Measurements from ENCODE around the gene CRELD1. TPM values are rescaled to one million over a fixed set of nuclear protein-coding genes. Genes with fewer than 3 reads are reported as not detected.

The CRELD1 gene, protein sequence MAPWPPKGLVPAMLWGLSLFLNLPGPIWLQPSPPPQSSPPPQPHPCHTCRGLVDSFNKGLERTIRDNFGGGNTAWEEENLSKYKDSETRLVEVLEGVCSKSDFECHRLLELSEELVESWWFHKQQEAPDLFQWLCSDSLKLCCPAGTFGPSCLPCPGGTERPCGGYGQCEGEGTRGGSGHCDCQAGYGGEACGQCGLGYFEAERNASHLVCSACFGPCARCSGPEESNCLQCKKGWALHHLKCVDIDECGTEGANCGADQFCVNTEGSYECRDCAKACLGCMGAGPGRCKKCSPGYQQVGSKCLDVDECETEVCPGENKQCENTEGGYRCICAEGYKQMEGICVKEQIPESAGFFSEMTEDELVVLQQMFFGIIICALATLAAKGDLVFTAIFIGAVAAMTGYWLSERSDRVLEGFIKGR
- 57.1 and 60.3 TPM in 2 replicates for total RNA-seq
- long read RNA-seq, transcript CRELD1-206 (11 exons, 1,778 nt): major isoform, 35 of 69 reads
- long read RNA-seq, transcript CRELD1-202 (10 exons, 2,696 nt): minor isoform, 7 of 69 reads
- long read RNA-seq, transcript CRELD1-203 (11 exons, 1,728 nt): minor isoform, 18 of 69 reads
- long read RNA-seq, partial matches to known transcripts: 1 of 69 reads
- long read RNA-seq, other reads (novel, unspliced or antisense): 7 of 69 reads

DNA sequence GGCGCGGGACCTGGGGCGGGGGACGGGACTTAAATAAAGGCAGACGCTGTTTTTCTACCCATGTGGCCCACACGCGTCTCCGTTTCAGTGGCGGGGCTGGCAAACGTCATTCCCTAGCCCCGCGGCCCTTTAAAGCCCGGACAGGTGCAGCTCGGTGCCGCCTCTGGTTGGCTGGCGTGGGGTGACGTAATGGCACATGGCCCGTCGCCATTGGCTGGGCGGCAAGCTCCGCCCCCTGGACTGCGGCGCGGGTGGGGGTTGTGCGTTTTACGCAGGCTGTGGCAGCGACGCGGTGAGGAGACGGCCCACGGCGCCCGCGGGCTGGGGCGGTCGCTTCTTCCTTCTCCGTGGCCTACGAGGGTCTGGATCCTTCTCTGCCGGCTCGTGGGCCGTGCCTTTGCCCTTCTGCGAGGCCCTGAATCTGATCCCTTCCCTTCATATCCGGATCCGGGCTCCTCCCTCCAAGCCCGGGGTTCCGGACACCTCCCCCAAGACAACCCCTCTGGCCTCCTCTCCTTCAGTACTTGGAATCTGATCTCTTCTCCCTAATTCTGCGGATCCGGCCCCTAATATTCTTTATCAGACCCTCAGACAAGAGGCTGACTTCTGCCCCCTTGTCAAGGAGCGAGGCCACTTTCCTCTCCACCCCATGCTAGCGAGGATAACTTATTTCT lies at the start of gene CRELD1:
CRELD1 (plus strand) TSS at position 274 of the 674 bp plus-strand sequence. CDS start 605 bp downstream, outside the sequence.
- no peaks in the 10 kb centered on the region for H3K27me3 Mint-ChIP-seq
- no peaks in the 10 kb centered on the region for H3K9me3 Mint-ChIP-seq (ENCODE audit: low read depth)

DNA sequence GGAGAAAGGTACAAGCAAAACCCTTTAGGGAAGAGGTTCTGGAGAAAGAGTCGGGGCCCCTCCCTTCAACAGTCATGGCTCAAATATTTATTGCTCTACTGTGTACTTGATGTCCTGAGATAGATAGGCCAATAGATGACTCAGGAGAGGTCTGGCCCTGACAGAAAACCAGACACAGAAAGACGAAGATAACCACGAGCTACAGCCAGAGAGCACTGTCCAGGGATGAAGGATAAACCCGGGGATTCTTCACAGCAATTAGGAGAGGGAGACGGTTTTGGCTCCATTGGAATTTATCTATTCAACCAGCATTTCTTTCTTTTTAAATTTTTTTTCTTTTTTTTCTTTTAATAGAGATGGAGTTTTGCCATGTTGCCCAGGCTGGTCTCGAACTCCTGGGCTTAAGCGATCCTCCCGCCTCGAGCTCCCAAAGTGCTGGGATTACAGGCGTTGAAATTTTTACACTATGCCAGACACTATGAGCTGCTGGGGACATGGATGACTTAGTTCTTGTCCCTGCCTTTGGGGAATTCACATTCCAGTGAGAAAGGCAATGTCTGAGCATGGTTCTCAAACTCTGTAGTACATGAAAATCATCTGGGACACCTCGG lies 49.0 kb upstream of the CRELD1 start:
- DNase-seq (ENCODE audit: low spot score, unreplicated experiment): no peak
- TF ChIP-seq, protein P1, sequence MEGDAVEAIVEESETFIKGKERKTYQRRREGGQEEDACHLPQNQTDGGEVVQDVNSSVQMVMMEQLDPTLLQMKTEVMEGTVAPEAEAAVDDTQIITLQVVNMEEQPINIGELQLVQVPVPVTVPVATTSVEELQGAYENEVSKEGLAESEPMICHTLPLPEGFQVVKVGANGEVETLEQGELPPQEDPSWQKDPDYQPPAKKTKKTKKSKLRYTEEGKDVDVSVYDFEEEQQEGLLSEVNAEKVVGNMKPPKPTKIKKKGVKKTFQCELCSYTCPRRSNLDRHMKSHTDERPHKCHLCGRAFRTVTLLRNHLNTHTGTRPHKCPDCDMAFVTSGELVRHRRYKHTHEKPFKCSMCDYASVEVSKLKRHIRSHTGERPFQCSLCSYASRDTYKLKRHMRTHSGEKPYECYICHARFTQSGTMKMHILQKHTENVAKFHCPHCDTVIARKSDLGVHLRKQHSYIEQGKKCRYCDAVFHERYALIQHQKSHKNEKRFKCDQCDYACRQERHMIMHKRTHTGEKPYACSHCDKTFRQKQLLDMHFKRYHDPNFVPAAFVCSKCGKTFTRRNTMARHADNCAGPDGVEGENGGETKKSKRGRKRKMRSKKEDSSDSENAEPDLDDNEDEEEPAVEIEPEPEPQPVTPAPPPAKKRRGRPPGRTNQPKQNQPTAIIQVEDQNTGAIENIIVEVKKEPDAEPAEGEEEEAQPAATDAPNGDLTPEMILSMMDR (IDR thresholded peaks at IDR 0.05; ENCODE audit: unreplicated experiment): no peak
- Mint-ChIP-seq H3K27ac (no peak overlapping the region), H3K27me3 (peaks cover 3% of the 10 kb centered on the region), H3K4me1 (ENCODE audit: low read depth) (no peaks in the 10 kb centered on the region), H3K9me3 (ENCODE audit: low read depth) (no peaks in the 10 kb centered on the region), H3K4me3 (ENCODE audit: low read depth) (no peak overlapping the region), H3K36me3 (ENCODE audit: insufficient read depth) (no peaks in the 10 kb centered on the region)

More for the DNA sequence above, at the start of gene CRELD1:
- TF ChIP-seq, protein P1 (IDR thresholded peaks at IDR 0.05; ENCODE audit: unreplicated experiment): no peak
- Mint-ChIP-seq H3K4me3 (ENCODE audit: low read depth) (peak within 1 kb of the TSS; percentile 96), H3K36me3 (ENCODE audit: insufficient read depth) (peaks cover 11% of the 10 kb centered on the region), H3K4me1 (ENCODE audit: low read depth) (peaks cover 17% of the 10 kb centered on the region), H3K27ac (peak within 1 kb of the TSS; percentile 98)
- peak; percentile 92 for DNase-seq (ENCODE audit: low spot score, unreplicated experiment)

DNA sequence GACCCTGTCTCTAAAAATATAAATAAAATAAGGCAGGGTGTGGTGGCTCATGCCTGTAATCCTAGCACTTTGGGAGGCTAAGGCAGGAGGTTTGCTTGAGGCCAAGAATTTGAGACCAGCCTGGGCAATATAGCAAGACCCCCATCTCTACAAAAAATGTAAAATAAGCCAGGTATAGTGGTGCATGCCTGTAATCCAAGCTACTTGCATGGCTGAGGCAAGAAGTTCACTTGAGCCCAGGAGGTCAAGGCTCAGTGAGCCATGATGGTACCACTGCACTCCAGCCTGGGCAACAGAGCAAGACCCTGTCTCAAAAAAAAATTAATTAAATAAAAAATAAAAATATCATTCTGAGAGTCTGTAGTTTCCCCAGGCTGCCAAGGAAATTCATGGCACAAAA lies 47.3 kb upstream of the CRELD1 start:
- Mint-ChIP-seq H3K4me3 (ENCODE audit: low read depth) (no peak overlapping the region), H3K4me1 (ENCODE audit: low read depth) (peaks cover 1% of the 10 kb centered on the region), H3K27me3 (no peaks in the 10 kb centered on the region), H3K36me3 (ENCODE audit: insufficient read depth) (no peaks in the 10 kb centered on the region), H3K27ac (no peak overlapping the region), H3K9me3 (ENCODE audit: low read depth) (no peaks in the 10 kb centered on the region)
- TF ChIP-seq, protein P1 (IDR thresholded peaks at IDR 0.05; ENCODE audit: unreplicated experiment): no peak
- DNase-seq (ENCODE audit: low spot score, unreplicated experiment): no peak

DNA sequence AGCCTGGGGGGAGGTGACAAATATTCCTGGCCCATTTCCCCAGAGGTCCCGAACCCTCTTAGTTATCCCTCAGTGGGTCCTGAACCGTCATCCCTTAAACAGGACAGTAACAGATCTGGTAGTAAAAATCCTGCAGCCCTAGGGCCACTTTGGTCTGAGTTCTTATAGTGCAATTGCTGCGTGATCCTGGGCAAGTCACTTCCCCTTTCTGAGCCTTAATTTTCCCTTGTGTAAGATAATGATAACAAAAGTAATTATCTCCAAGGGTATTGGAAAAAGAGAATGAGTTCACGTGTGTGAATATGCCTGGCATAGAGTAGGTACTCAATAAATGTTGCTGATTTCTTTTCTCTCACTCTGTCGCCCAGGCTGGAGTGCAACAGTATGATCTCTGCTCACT lies 46.2 kb upstream of the CRELD1 start:
- H3K27ac Mint-ChIP-seq: no peak overlapping the region
- peaks cover 2% of the 10 kb centered on the region for H3K36me3 Mint-ChIP-seq (ENCODE audit: insufficient read depth)
- H3K9me3 Mint-ChIP-seq (ENCODE audit: low read depth): no peaks in the 10 kb centered on the region
- TF ChIP-seq, protein P1 (IDR thresholded peaks at IDR 0.05; ENCODE audit: unreplicated experiment): no peak
- H3K4me1 Mint-ChIP-seq (ENCODE audit: low read depth): peaks cover 3% of the 10 kb centered on the region
- no peaks in the 10 kb centered on the region for H3K27me3 Mint-ChIP-seq
- DNase-seq (ENCODE audit: low spot score, unreplicated experiment): no peak
- no peak overlapping the region for H3K4me3 Mint-ChIP-seq (ENCODE audit: low read depth)

DNA sequence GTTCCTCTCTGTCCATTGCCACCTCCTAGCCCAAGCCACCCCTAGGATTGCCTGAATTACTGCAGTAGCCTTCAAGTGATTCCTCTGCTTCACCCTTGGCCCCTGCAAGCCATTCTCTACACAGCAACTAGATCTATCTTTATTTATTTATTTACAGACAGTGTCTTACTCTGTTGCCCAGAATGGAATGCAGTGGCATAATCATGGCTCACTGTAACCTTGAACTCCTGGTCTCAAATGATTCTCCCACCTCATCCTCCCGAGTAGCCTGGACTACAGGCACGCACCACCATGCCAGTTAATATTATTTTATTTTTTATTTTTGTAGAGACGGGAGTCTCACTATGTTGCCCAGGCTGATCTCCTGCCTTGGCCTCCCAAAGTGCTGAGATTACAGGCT lies 45.1 kb upstream of the CRELD1 start:
- Mint-ChIP-seq H3K4me3 (ENCODE audit: low read depth) (no peak overlapping the region), H3K36me3 (ENCODE audit: insufficient read depth) (peaks cover 4% of the 10 kb centered on the region), H3K27ac (no peak overlapping the region), H3K27me3 (no peaks in the 10 kb centered on the region), H3K9me3 (ENCODE audit: low read depth) (no peaks in the 10 kb centered on the region), H3K4me1 (ENCODE audit: low read depth) (peaks cover 5% of the 10 kb centered on the region)
- TF ChIP-seq, protein P1 (IDR thresholded peaks at IDR 0.05; ENCODE audit: unreplicated experiment): no peak
- no peak for DNase-seq (ENCODE audit: low spot score, unreplicated experiment)
